Tibial artery (tissue), 4 donors: ENCODE results near the gene GPNMB.

Experiments
- DNase-seq, 2 donors: peaks; one replicate each; pipeline ENCODE4 v3.0.0-alpha.2; 2019
- H3K27ac ChIP-seq, 2 donors: fragments of 200-600 bp; sonication (generic) in 1 of 2; 1 replicate in 1 of 2; 2 replicates in 1 of 2; pipeline ENCODE4 v1.5.1; 2018 to 2019; ENCODE audit warnings: mild to moderate bottlenecking in 1 of 2
- H3K27me3 ChIP-seq, 2 donors: fragments of 200-600 bp; sonication (generic) in 1 of 2; one replicate each; pipeline versions ENCODE4 v1.5.1 to v1.6.0; 2016 to 2019
- H3K36me3 ChIP-seq, 3 donors: fragments of 200-600 bp; sonication (generic) in 2 of 3; one replicate each; pipeline ENCODE4 v1.5.1; 2016 to 2019; ENCODE audit warnings: mild to moderate bottlenecking in 2 of 3
- H3K4me1 ChIP-seq, 4 donors: fragments of 200-600 bp; sonication (generic) in 2 of 4; 1 replicate in 3 of 4; 2 replicates in 1 of 4; pipeline ENCODE4 v1.5.1; 2016 to 2019
- H3K4me3 ChIP-seq, 2 donors: fragments of 200-600 bp; sonication (generic) in 1 of 2; 1 replicate in 1 of 2; 2 replicates in 1 of 2; pipeline ENCODE4 v1.5.1; 2018 to 2019; ENCODE audit warnings: mild to moderate bottlenecking in 2 of 2
- H3K9me3 ChIP-seq, 3 donors: fragments of 200-600 bp; sonication (generic) in 1 of 3; one replicate each; pipeline ENCODE4 v1.5.1; 2016 to 2019
- CTCF ChIP-seq, 2 experiments: fragments of 200-600 bp in 1 of 2; fragments of 450-650 bp in 1 of 2; IDR thresholded peaks; one replicate each; pipeline ENCODE4 v1.5.1; 2017 to 2019; ENCODE audit warnings: antibody characterized with exemption in 2 of 2, mild to moderate bottlenecking in 1 of 2, moderate library complexity in 1 of 2
- intact Hi-C: fragments of 100-400 bp; cut with DNase I; formaldehyde crosslinking; loops from one replicate; pipeline ENCODE4 v1.15.0; 2023; ENCODE audit warnings: low total_unique reads

GPNMB gene

GRCh38 chr7:23290993-23291392 lies 44.4 kb downstream of the GPNMB start:
- DNase-seq, result no peak
- no peaks in the 10 kb centered on the region for H3K27me3 ChIP-seq
- H3K27ac ChIP-seq, result no peak overlapping the region
- no peak for TF ChIP-seq CTCF (IDR thresholded peaks at IDR 0.05)
- no peaks in the 10 kb centered on the region for H3K36me3 ChIP-seq
- no peaks in the 10 kb centered on the region for H3K9me3 ChIP-seq
- H3K4me3 ChIP-seq, result no peak overlapping the region
- H3K4me1 ChIP-seq, result no peaks in the 10 kb centered on the region
- intact Hi-C loops, result no loop called here

- no peak for DNase-seq
- no peak overlapping the region for H3K27ac ChIP-seq
- H3K4me1 ChIP-seq, result no peaks in the 10 kb centered on the region
- intact Hi-C loops, result no loop called here
- no peak overlapping the region for H3K4me3 ChIP-seq
- no peaks in the 10 kb centered on the region for H3K9me3 ChIP-seq
- TF ChIP-seq CTCF (IDR thresholded peaks at IDR 0.05), result no peak
- H3K27me3 ChIP-seq, result no peaks in the 10 kb centered on the region
- H3K36me3 ChIP-seq, result no peaks in the 10 kb centered on the region
These were observed 45.5 kb downstream of the GPNMB start for GRCh38 chr7:23291957-23292560.

- no peak for TF ChIP-seq CTCF (IDR thresholded peaks at IDR 0.05)
- H3K9me3 ChIP-seq, result no peaks in the 10 kb centered on the region
- intact Hi-C loops, result no loop called here
- H3K36me3 ChIP-seq, result no peaks in the 10 kb centered on the region
- H3K27me3 ChIP-seq, result no peaks in the 10 kb centered on the region
- no peaks in the 10 kb centered on the region for H3K4me1 ChIP-seq
- H3K27ac ChIP-seq, result no peak overlapping the region
- no peak for DNase-seq
- H3K4me3 ChIP-seq, result no peak overlapping the region
These were observed 46.0 kb downstream of the GPNMB start for GRCh38 chr7:23292623-23293022.

GRCh38 chr7:23293500-23294073 lies 47.0 kb downstream of the GPNMB start:
- DNase-seq, result no peak
- Histone ChIP-seq H3K36me3 (no peaks in the 10 kb centered on the region), H3K27me3 (no peaks in the 10 kb centered on the region), H3K4me1 (peaks cover 0 to 9% (median 5%) of the 10 kb centered on the region in 4 donors), H3K4me3 (no peak overlapping the region), H3K27ac (no peak overlapping the region), H3K9me3 (no peaks in the 10 kb centered on the region)
- TF ChIP-seq CTCF (IDR thresholded peaks at IDR 0.05), result no peak
- intact Hi-C loops, result no loop called here

GRCh38 chr7:23294549-23295400 lies 48.2 kb downstream of the GPNMB start:
- no peaks in the 10 kb centered on the region for H3K36me3 ChIP-seq
- DNase-seq, result no peak
- TF ChIP-seq CTCF (IDR thresholded peaks at IDR 0.05), result no peak
- no peak overlapping the region for H3K4me3 ChIP-seq
- no peaks in the 10 kb centered on the region for H3K27me3 ChIP-seq
- peaks cover 0 to 13% (median 9%) of the 10 kb centered on the region in 4 donors for H3K4me1 ChIP-seq
- intact Hi-C loops, result loop anchor here (5.0 kb wide), 1 partner anchor 467 kb away; no protein-coding TSS in a partner anchor
- H3K9me3 ChIP-seq, result no peaks in the 10 kb centered on the region
- H3K27ac ChIP-seq, result no peak overlapping the region
